ENCODE data around the gene ARHGEF16. TPM values are rescaled to one million over a fixed set of nuclear protein-coding genes. Genes with fewer than 3 reads are reported as not detected.

Gene ARHGEF16
- total RNA-seq, 4 donors from 2014 or later = 0.20 to 1.2 (median 0.63) TPM

GRCh38 chr1:3444298-3444697 lies 10.2 kb upstream of the ARHGEF16 start:
- intact Hi-C loops (cut with DNase I; ENCODE audit: low total_unique reads) = no loop called here
- Histone ChIP-seq H3K4me1 (no peaks in the 10 kb centered on the region), H3K36me3 (no peaks in the 10 kb centered on the region), H3K27ac (no peak overlapping the region), H3K27me3 (peaks cover 9 to 14% (median 11%) of the 10 kb centered on the region in 3 donors), H3K4me3 (no peak overlapping the region), H3K9me3 (no peaks in the 10 kb centered on the region)
- DNase-seq (no peak), ATAC-seq (no peak)
- no peak for TF ChIP-seq POLR2A (IDR thresholded peaks at IDR 0.05)
- no peak for TF ChIP-seq CTCF (IDR thresholded peaks at IDR 0.05 in 4 of 5, conservative IDR thresholded peaks at IDR 0.05 in 1 of 5)
- in situ Hi-C loops (cut with MboI; ENCODE audit: low sequenced_read_pairs in 4 of 4) = no loop called here

DNA sequence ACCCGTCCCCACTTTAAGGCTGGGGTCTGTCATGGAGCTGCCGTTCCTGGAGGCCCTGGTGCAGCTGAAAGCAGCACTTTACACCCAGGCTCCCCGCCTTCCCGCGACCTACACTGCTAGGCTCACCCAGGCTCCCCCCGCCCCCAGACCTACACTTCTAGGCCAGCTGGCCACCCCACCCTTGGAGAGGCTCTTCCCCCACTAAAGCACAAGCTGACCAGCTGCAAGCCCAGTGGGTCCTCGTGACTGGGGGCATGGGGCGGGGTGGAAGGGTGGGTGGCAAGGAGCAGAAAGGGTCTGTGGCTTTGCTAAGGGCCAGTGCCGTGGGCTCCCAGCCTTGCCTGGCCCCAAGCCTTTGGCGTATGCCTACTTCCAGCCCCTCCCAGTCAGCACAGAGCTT lies 9.7 kb upstream of the ARHGEF16 start:
- DNase-seq (no peak), ATAC-seq (no peak)
- Histone ChIP-seq H3K4me3 (no peak overlapping the region), H3K9me3 (no peaks in the 10 kb centered on the region), H3K27ac (no peak overlapping the region), H3K4me1 (no peaks in the 10 kb centered on the region), H3K36me3 (no peaks in the 10 kb centered on the region), H3K27me3 (peaks cover 9 to 14% (median 11%) of the 10 kb centered on the region in 3 donors)
- intact Hi-C loops (cut with DNase I; ENCODE audit: low total_unique reads) (no loop called here), in situ Hi-C loops (cut with MboI; ENCODE audit: low sequenced_read_pairs in 4 of 4) (no loop called here)
- TF ChIP-seq POLR2A (IDR thresholded peaks at IDR 0.05) (no peak), CTCF (IDR thresholded peaks at IDR 0.05 in 4 of 5, conservative IDR thresholded peaks at IDR 0.05 in 1 of 5) (no peak)

- in situ Hi-C loops (cut with MboI; ENCODE audit: low sequenced_read_pairs in 4 of 4) = no loop called here
- no peak for ATAC-seq
- no peaks in the 10 kb centered on the region for H3K9me3 ChIP-seq
- no peak for DNase-seq
- intact Hi-C loops (cut with DNase I; ENCODE audit: low total_unique reads) = no loop called here
- peaks cover 0 to 7% (median 2%) of the 10 kb centered on the region in 3 donors for H3K27me3 ChIP-seq
- TF ChIP-seq CTCF (IDR thresholded peaks at IDR 0.05 in 4 of 5, conservative IDR thresholded peaks at IDR 0.05 in 1 of 5) (no peak), POLR2A (IDR thresholded peaks at IDR 0.05) (no peak)
- H3K4me1 ChIP-seq = peaks cover 3 to 12% of the 10 kb centered on the region in 2 donors
- no peaks in the 10 kb centered on the region for H3K36me3 ChIP-seq
- no peak overlapping the region for H3K27ac ChIP-seq
- H3K4me3 ChIP-seq = no peak overlapping the region
These were observed 4.1 kb upstream of the ARHGEF16 start for GRCh38 chr1:3450202-3450863.

DNA sequence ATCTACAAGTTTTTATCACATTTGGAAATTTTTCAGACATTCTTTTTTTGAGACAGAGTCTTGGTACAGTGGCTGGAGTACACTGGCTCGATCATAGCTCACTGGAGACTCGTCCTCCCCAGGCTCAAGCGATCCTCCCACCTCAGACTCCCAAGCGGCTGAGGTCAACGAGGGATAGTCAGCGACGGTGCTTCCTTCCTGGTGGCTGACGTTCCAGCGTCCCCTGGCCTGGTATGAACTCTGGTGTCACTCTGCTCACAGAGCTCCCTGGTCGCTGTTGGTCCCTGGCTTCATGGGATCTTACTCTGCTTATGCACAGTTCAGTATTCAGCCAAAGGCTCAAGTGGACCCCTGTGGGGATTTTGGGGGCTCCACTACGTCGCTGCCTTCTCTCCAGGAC lies 3.5 kb upstream of the ARHGEF16 start:
- Histone ChIP-seq H3K27ac (no peak overlapping the region), H3K9me3 (no peaks in the 10 kb centered on the region), H3K4me3 (no peak overlapping the region), H3K36me3 (no peaks in the 10 kb centered on the region), H3K27me3 (peaks cover 0 to 7% (median 2%) of the 10 kb centered on the region in 3 donors), H3K4me1 (peaks cover 3 to 13% of the 10 kb centered on the region in 2 donors)
- intact Hi-C loops (cut with DNase I; ENCODE audit: low total_unique reads) (no loop called here), in situ Hi-C loops (cut with MboI; ENCODE audit: low sequenced_read_pairs in 4 of 4) (no loop called here)
- no peak for ATAC-seq
- no peak for DNase-seq
- TF ChIP-seq POLR2A (IDR thresholded peaks at IDR 0.05) (no peak), CTCF (IDR thresholded peaks at IDR 0.05 in 4 of 5, conservative IDR thresholded peaks at IDR 0.05 in 1 of 5) (no peak)

Measured in gastrocnemius medialis (tissue), 4 donors.